Muscle layer of duodenum (tissue), 2 donors: ENCODE data around the gene TMCO4.

Source experiments
- H3K27ac ChIP-seq: one replicate; pipeline ENCODE4 v1.7.0; 2013; ENCODE audit warnings: mild to moderate bottlenecking, low read length
- H3K27me3 ChIP-seq: one replicate; pipeline ENCODE4 v1.7.0; 2013; ENCODE audit warnings: low read depth, mild to moderate bottlenecking, control low read depth, low read length
- H3K36me3 ChIP-seq, 2 donors: one replicate each; pipeline ENCODE4 v1.7.0; 2013; ENCODE audit warnings: low read length in 2 of 2, control low read depth in 1 of 2, mild to moderate bottlenecking in 1 of 2; ENCODE audit not compliant: insufficient read depth in 2 of 2, control insufficient read depth in 1 of 2
- H3K4me1 ChIP-seq, 2 donors: one replicate each; pipeline ENCODE4 v1.7.0; 2013; ENCODE audit warnings: low read length in 2 of 2, mild to moderate bottlenecking in 2 of 2, control low read depth in 1 of 2, moderate library complexity in 1 of 2; ENCODE audit not compliant: insufficient read depth in 2 of 2, control insufficient read depth in 1 of 2
- H3K4me3 ChIP-seq, 2 donors: one replicate each; pipeline ENCODE4 v1.7.0; 2013; ENCODE audit warnings: low read length in 2 of 2, low read depth in 1 of 2, mild to moderate bottlenecking in 1 of 2
- H3K9me3 ChIP-seq, 2 donors: one replicate each; pipeline ENCODE4 v1.7.0; 2013; ENCODE audit warnings: low read length in 2 of 2, control low read depth in 1 of 2, mild to moderate bottlenecking in 1 of 2; ENCODE audit not compliant: control insufficient read depth in 1 of 2
- donor health status: healthy.

TMCO4 gene

GRCh38 chr1:19654386-19654785, 145.3 kb downstream of the TMCO4 start:
- Histone ChIP-seq H3K27me3 (no peaks in the 10 kb centered on the region), H3K9me3 (no peaks in the 10 kb centered on the region), H3K4me3 (no peak overlapping the region), H3K27ac (no peak overlapping the region), H3K4me1 (peaks cover 14 to 40% of the 10 kb centered on the region in 2 donors), H3K36me3 (peaks cover 9 to 17% of the 10 kb centered on the region in 2 donors)

- Histone ChIP-seq H3K36me3 (peaks cover 0 to 9% of the 10 kb centered on the region in 2 donors), H3K27me3 (peaks cover 4% of the 10 kb centered on the region), H3K4me1 (peaks cover 26 to 57% of the 10 kb centered on the region in 2 donors), H3K4me3 (peak overlapping the region in 1 of 2 donors; percentile 27), H3K27ac (peak overlapping the region; percentile 56), H3K9me3 (no peaks in the 10 kb centered on the region)
Measured at GRCh38 chr1:19651141-19651737, 148.5 kb downstream of the TMCO4 start.

- Histone ChIP-seq H3K27ac (peak overlapping the region; percentile 56), H3K4me1 (peaks cover 30 to 64% of the 10 kb centered on the region in 2 donors), H3K4me3 (peak overlapping the region in 1 of 2 donors; percentile 27), H3K36me3 (peaks cover 0 to 3% of the 10 kb centered on the region in 2 donors), H3K27me3 (peaks cover 4% of the 10 kb centered on the region), H3K9me3 (no peaks in the 10 kb centered on the region)
Measured at GRCh38 chr1:19650416-19651140, 149.1 kb downstream of the TMCO4 start.

GRCh38 chr1:19648689-19649088, 151.0 kb downstream of the TMCO4 start:
- Histone ChIP-seq H3K36me3 (no peaks in the 10 kb centered on the region), H3K4me1 (peaks cover 25 to 55% of the 10 kb centered on the region in 2 donors), H3K9me3 (no peaks in the 10 kb centered on the region), H3K27me3 (peaks cover 4% of the 10 kb centered on the region), H3K4me3 (no peak overlapping the region), H3K27ac (no peak overlapping the region)

GRCh38 chr1:19648239-19648638, 151.5 kb downstream of the TMCO4 start:
- Histone ChIP-seq H3K4me3 (no peak overlapping the region), H3K36me3 (no peaks in the 10 kb centered on the region), H3K9me3 (no peaks in the 10 kb centered on the region), H3K27me3 (peaks cover 4% of the 10 kb centered on the region), H3K4me1 (peaks cover 25 to 56% of the 10 kb centered on the region in 2 donors), H3K27ac (peak overlapping the region; percentile 3)

- H3K9me3 ChIP-seq: no peaks in the 10 kb centered on the region
- H3K36me3 ChIP-seq: no peaks in the 10 kb centered on the region
- H3K27me3 ChIP-seq: peaks cover 4% of the 10 kb centered on the region
- H3K27ac ChIP-seq: peak overlapping the region; percentile 3
- H3K4me3 ChIP-seq: peak overlapping the region; percentile 3 to 79
- peaks cover 25 to 58% of the 10 kb centered on the region in 2 donors for H3K4me1 ChIP-seq
Measured at GRCh38 chr1:19647643-19648042, 152.1 kb downstream of the TMCO4 start.

GRCh38 chr1:19646377-19647319, 153.1 kb downstream of the TMCO4 start:
- Histone ChIP-seq H3K4me3 (peak overlapping the region; percentile 78 to 79), H3K36me3 (no peaks in the 10 kb centered on the region), H3K27ac (peak overlapping the region; percentile 86), H3K27me3 (peaks cover 4% of the 10 kb centered on the region), H3K9me3 (no peaks in the 10 kb centered on the region), H3K4me1 (peaks cover 25 to 56% of the 10 kb centered on the region in 2 donors)

GRCh38 chr1:19645411-19646251, 154.1 kb downstream of the TMCO4 start:
- Histone ChIP-seq H3K4me3 (peak overlapping the region; percentile 78 to 79), H3K9me3 (no peaks in the 10 kb centered on the region), H3K27ac (peak overlapping the region; percentile 86), H3K4me1 (peaks cover 22 to 46% of the 10 kb centered on the region in 2 donors), H3K27me3 (peaks cover 4% of the 10 kb centered on the region), H3K36me3 (no peaks in the 10 kb centered on the region)

GRCh38 chr1:19644681-19645410, 154.9 kb downstream of the TMCO4 start:
- Histone ChIP-seq H3K27me3 (peaks cover 4% of the 10 kb centered on the region), H3K4me3 (peak overlapping the region; percentile 78 to 79), H3K27ac (peak overlapping the region; percentile 86), H3K4me1 (peaks cover 16 to 38% of the 10 kb centered on the region in 2 donors), H3K36me3 (no peaks in the 10 kb centered on the region), H3K9me3 (no peaks in the 10 kb centered on the region)

- peaks cover 4% of the 10 kb centered on the region for H3K27me3 ChIP-seq
- no peaks in the 10 kb centered on the region for H3K36me3 ChIP-seq
- H3K9me3 ChIP-seq: no peaks in the 10 kb centered on the region
- H3K4me1 ChIP-seq: peaks cover 16 to 37% of the 10 kb centered on the region in 2 donors
- peak overlapping the region in 1 of 2 donors; percentile 79 for H3K4me3 ChIP-seq
- no peak overlapping the region for H3K27ac ChIP-seq
Measured at GRCh38 chr1:19644395-19644680, 155.4 kb downstream of the TMCO4 start.
